Prostate gland (tissue), 2 donors: ENCODE data around the gene ADISSP. TPM values are rescaled to one million over a fixed set of nuclear protein-coding genes. Genes with fewer than 3 reads are reported as not detected.

Experiments
- DNase-seq: peaks from one replicate; pipeline ENCODE4 v3.0.0-alpha.2; 2019; ENCODE audit warnings: low spot score
- H3K27ac ChIP-seq, 2 donors: fragments of 200-600 bp; sonication (generic); 2 replicates each; pipeline ENCODE4 v1.5.1; 2017 to 2019
- H3K27me3 ChIP-seq: fragments of 200-600 bp; sonication (generic); replicated peaks from 2 replicates; pipeline ENCODE4 v1.5.1; 2019; ENCODE audit not compliant: insufficient read depth
- H3K36me3 ChIP-seq, 2 donors: fragments of 200-600 bp; sonication (generic); 1 replicate in 1 of 2; 2 replicates in 1 of 2; pipeline versions ENCODE4 v1.5.1 to v1.8.1; 2017 to 2019
- H3K4me1 ChIP-seq: fragments of 200-600 bp; sonication (generic); replicated peaks from 2 replicates; pipeline ENCODE4 v1.5.1; 2019
- H3K4me3 ChIP-seq, 2 donors: fragments of 200-600 bp; sonication (generic); 2 replicates each; pipeline ENCODE4 v1.5.1; 2017 to 2019
- H3K9me3 ChIP-seq: fragments of 200-600 bp; sonication (generic); 2 replicates; pipeline ENCODE4 v1.5.1; 2017
- POLR2A ChIP-seq: fragments of 450-650 bp; IDR thresholded peaks from one replicate; pipeline ENCODE4 v1.6.1; 2016; ENCODE audit warnings: antibody characterized with exemption, mild to moderate bottlenecking
- POLR2AphosphoS5 ChIP-seq: sonication (generic); formaldehyde crosslinking; IDR thresholded peaks from one replicate; pipeline ENCODE4 v1.6.1; 2017; ENCODE audit warnings: antibody characterized with exemption
- WGBS: methylation state at CpG from one replicate; pipeline ENCODE4 v1.1.5; 2018; 5-methylcytosine and 5-hydroxymethylcytosine counted together
- intact Hi-C: fragments of 100-400 bp; cut with DNase I; formaldehyde crosslinking; loops from one replicate; pipeline ENCODE4 v1.14.2; 2022
- total RNA-seq, 2 donors: library from RNA; depleted of rRNA; stranded (reverse); fragments of >200 nt; gene quantifications; one replicate each; pipeline ENCODE4 v1.1.0, GENCODE V29; 2016
- TF ChIP-seq, protein P1 (sequence below), 4 experiments: fragments of 200-600 bp in 2 of 4; fragments of 450-650 bp in 2 of 4; sonication (generic) in 2 of 4; IDR thresholded peaks; 1 replicate in 3 of 4; 2 replicates in 1 of 4; pipeline ENCODE4 v1.5.1; 2016 to 2019; ENCODE audit warnings: antibody characterized with exemption in 4 of 4, mild to moderate bottlenecking in 2 of 4, moderate library complexity in 2 of 4

ADISSP gene
- total RNA-seq, 2 donors from 2014 or later, result 11.8 to 14.6 TPM

DNA sequence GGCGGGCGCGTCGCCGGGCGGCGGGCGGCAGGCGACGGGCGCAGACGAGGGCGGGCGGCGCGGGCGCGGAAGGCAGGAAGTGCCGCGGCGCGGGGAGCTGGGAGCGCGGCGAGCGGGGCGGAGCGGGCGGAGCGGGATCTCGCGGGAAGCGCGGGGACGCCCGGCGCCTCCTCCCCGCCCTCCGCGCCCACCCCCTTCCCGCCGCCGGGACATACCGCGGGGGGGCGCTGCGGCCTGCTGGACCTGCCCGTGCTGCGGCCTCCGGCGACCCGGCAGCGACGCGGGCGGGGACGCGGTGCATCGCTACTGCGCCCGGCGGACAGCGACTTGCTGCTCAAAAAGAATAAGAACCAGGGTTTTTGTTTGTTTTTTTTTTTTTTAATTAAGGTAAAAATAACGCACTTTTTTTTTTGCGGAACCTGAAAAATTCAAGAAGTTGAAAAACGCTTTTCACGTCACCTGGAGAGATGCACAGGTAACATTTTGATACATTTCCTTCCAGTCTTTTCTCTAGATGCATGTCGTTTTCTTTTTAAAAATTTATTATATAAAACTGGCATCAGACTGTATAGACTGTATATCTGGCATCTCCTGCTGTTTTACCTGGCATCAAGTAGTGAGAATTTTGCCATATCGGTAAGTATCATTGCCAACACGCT, 19.2 kb upstream of the ADISSP start, which contains the start of gene CENPB:
CENPB (minus strand) TSS at position 76 of the 659 bp plus-strand sequence. CDS start 257 bp downstream, outside the sequence.
- intact Hi-C loops, result loop anchor here (1.0 kb wide), 1 partner anchor 34 kb away; the partner anchor contains the start of gene AP5S1
- no peaks in the 10 kb centered on the region for H3K36me3 ChIP-seq
- TF ChIP-seq, protein P1, sequence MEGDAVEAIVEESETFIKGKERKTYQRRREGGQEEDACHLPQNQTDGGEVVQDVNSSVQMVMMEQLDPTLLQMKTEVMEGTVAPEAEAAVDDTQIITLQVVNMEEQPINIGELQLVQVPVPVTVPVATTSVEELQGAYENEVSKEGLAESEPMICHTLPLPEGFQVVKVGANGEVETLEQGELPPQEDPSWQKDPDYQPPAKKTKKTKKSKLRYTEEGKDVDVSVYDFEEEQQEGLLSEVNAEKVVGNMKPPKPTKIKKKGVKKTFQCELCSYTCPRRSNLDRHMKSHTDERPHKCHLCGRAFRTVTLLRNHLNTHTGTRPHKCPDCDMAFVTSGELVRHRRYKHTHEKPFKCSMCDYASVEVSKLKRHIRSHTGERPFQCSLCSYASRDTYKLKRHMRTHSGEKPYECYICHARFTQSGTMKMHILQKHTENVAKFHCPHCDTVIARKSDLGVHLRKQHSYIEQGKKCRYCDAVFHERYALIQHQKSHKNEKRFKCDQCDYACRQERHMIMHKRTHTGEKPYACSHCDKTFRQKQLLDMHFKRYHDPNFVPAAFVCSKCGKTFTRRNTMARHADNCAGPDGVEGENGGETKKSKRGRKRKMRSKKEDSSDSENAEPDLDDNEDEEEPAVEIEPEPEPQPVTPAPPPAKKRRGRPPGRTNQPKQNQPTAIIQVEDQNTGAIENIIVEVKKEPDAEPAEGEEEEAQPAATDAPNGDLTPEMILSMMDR (IDR thresholded peaks at IDR 0.05), result peak; percentile 62 to 87 (median 84)
- no peak for TF ChIP-seq POLR2AphosphoS5
- no peak for TF ChIP-seq POLR2A
- peak; percentile 86 for DNase-seq
- peak within 1 kb of the TSS; percentile 53 for H3K4me3 ChIP-seq
- H3K9me3 ChIP-seq, result no peaks in the 10 kb centered on the region
- H3K27me3 ChIP-seq, result no peaks in the 10 kb centered on the region
- H3K4me1 ChIP-seq, result peaks cover 22% of the 10 kb centered on the region
- WGBS, result 1% methylated on average over 31 of the region's 70 CpGs
- peak within 1 kb of the TSS; percentile 67 to 69 for H3K27ac ChIP-seq

DNA sequence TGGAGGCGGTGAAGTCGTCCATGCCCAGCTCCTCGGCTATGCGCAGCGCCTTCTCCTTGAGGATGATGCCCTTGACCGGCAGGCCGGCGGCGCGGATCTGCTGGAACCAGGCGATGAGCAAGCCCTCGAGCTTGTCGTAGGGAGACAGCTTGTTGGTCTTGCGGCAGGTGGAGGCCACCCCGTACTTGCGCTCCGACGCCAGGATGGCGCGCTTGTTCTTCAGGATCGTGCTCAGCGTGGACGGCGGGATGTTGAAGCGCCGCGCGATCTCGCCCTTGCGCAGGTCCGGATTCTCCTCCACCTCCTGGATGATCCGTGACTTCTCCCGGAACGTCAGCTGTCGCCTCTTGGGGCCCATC, 18.6 kb upstream of the ADISSP start:
- intact Hi-C loops, result loop anchor here (1.0 kb wide), 1 partner anchor 34 kb away; the partner anchor contains the start of gene AP5S1
- H3K27ac ChIP-seq, result peak overlapping the region; percentile 67 to 69
- H3K4me1 ChIP-seq, result peaks cover 22% of the 10 kb centered on the region
- H3K4me3 ChIP-seq, result peak overlapping the region; percentile 53
- peak; percentile 25 for DNase-seq
- TF ChIP-seq, protein P1 (IDR thresholded peaks at IDR 0.05), result no peak
- TF ChIP-seq POLR2A, result no peak
- TF ChIP-seq POLR2AphosphoS5, result no peak
- H3K27me3 ChIP-seq, result no peaks in the 10 kb centered on the region
- H3K9me3 ChIP-seq, result no peaks in the 10 kb centered on the region
- H3K36me3 ChIP-seq, result no peaks in the 10 kb centered on the region
- WGBS, result 0% methylated on average over 15 of the region's 35 CpGs

DNA sequence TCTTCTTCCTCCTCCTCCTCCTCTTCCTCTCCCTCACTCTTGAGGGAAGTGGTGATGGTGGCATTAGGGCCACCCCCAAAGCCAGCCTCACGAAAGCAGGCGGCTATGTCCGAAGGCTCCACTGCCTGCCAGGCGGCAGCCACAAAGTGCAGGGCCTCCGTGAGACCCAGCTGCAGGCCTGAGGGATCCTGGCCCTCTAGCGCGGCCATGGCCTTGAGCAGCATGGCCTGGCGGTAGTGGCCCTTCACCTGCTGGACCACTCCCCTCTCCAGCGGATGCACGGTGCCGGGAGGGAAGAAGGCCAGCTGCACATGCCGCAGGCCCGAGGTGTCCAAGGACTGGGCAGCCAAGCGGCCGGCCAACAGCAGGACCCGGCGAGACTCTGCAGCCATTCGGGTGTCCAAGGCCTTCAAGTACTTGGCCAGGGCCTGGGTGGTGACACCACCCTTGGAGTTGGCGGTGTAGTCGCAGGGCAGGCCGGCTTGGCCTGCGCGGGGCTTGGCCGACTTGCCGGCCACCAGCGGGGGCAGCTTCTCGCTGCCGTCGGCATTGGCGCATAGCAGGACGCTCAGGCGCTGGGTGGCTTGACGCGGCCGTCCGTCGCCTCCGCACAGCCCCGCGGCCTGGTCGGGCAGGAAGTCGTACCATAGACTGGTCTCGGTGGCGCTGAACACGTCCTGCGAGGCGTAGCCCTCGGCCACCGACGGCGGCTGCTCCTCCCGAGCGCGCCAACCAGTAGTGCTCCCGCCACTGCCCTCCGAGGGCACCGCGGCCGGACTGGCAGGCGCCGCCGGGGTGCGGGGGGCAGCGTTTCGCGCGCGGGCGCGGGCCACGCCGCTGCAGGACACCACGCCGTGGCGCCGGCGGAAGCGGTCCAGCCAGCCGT, 17.9 kb upstream of the ADISSP start:
- H3K36me3 ChIP-seq, result no peaks in the 10 kb centered on the region
- H3K9me3 ChIP-seq, result no peaks in the 10 kb centered on the region
- H3K4me1 ChIP-seq, result peaks cover 22% of the 10 kb centered on the region
- intact Hi-C loops, result loop anchor here (1.0 kb wide), 1 partner anchor 35 kb away; the partner anchor contains the start of gene AP5S1
- H3K4me3 ChIP-seq, result peak overlapping the region; percentile 53
- WGBS, result 45% methylated on average over 44 of the region's 79 CpGs
- TF ChIP-seq POLR2AphosphoS5, result no peak
- TF ChIP-seq, protein P1 (IDR thresholded peaks at IDR 0.05), result no peak
- TF ChIP-seq POLR2A, result no peak
- H3K27me3 ChIP-seq, result no peaks in the 10 kb centered on the region
- DNase-seq, result no peak
- H3K27ac ChIP-seq, result peak overlapping the region; percentile 67 to 69

GRCh38 chr20:3784863-3785239, 17.3 kb upstream of the ADISSP start:
- 71% methylated on average over 6 of the region's 6 CpGs for WGBS
- no peaks in the 10 kb centered on the region for H3K9me3 ChIP-seq
- intact Hi-C loops, result no loop called here
- H3K27ac ChIP-seq, result no peak overlapping the region
- no peaks in the 10 kb centered on the region for H3K27me3 ChIP-seq
- peak overlapping the region in 1 of 2 donors; percentile 53 for H3K4me3 ChIP-seq
- H3K4me1 ChIP-seq, result peaks cover 22% of the 10 kb centered on the region
- TF ChIP-seq POLR2A, result no peak
- no peak for TF ChIP-seq POLR2AphosphoS5
- TF ChIP-seq, protein P1 (IDR thresholded peaks at IDR 0.05), result no peak
- no peak for DNase-seq
- H3K36me3 ChIP-seq, result no peaks in the 10 kb centered on the region
